ENCODE results near the gene BPNT1. TPM values are rescaled to one million over a fixed set of nuclear protein-coding genes. Genes with fewer than 3 reads are reported as not detected.

BPNT1 gene
- 17.0 to 27.3 TPM (median 19.2 TPM) in 5 replicates for total RNA-seq (2022; extraction: Qiagen RNA extraction; ENCODE audit: low read depth)

GRCh38 chr1:220089650-220090556 lies at the start of gene BPNT1:
Gene BPNT1 (minus strand): TSS chr1:220089788. CDS start chr1:220079846, 9,942 bp downstream.

GRCh38 chr1:220094016-220094911 lies 4.7 kb upstream of the BPNT1 start, which contains the start of gene IARS2:
Gene IARS2 (plus strand): TSS chr1:220094132. CDS start chr1:220094217, 85 bp downstream.

GRCh38 chr1:220046052-220046930 lies 43.3 kb downstream of the BPNT1 start, which contains the start of gene EPRS1:
Gene EPRS1 (minus strand): TSS chr1:220046505. CDS start chr1:220046388, 117 bp downstream.

Other genes starting within 250 kb of the BPNT1 start
- gene SLC30A10, start 161.2 kb downstream of the BPNT1 start, total RNA-seq (2022; extraction: Qiagen RNA extraction; ENCODE audit: low read depth) = 0.05 to 0.12 TPM (median 0.07 TPM) in 3 of 5 replicates, not detected in the others
- gene EPRS1, start 43.3 kb downstream of the BPNT1 start, total RNA-seq (2022; extraction: Qiagen RNA extraction; ENCODE audit: low read depth) = 74.3 to 89.9 TPM (median 83.5 TPM) in 5 replicates
- 91.1 to 135 TPM (median 105 TPM) in 5 replicates for gene IARS2, start 4.3 kb upstream of the BPNT1 start, total RNA-seq (2022; extraction: Qiagen RNA extraction; ENCODE audit: low read depth)
- gene RAB3GAP2, start 182.7 kb upstream of the BPNT1 start, total RNA-seq (2022; extraction: Qiagen RNA extraction; ENCODE audit: low read depth) = 10.3 to 15.8 TPM (median 12.8 TPM) in 5 replicates

Data from A549 treated with CpdA at 1 μM for 4 hours (cell line).